ENCODE data around the gene SLC25A1. TPM values are rescaled to one million over a fixed set of nuclear protein-coding genes. Genes with fewer than 3 reads are reported as not detected.

SLC25A1 gene
- total RNA-seq, 3 donors from 2014 or later = 88.3 to 165 (median 135) TPM

DNA sequence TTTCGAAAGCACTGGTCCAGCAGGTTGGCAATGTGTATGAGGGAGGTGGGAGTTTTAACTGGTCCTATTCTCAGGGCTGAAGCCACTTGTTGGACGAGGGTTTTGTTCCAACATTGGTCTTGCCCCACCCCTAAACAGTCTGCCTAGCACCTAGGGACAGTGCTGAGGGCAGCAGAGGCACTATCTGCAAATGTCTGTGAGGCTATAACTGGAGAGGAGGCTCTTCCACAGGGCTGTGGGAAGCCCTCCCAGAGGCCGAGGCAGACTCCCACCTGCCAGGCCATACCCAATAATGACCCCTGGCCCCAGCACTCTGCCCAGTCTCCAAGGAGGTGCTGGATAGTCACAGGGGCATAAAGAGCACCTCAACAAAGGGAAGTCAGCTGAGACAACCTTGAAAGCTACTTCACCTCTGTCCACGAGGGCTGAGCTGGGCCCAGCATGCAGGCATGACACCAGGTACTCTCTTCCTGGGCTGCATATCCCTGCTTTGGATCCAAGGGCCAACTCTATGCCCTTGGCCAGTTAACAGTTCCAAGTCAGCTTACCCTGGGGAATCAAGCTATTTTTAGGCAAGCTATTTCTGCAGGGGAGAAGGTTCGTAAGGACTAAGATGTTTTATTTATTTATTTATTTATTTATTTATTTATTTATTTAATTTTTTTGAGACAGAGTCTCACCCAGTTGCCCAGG is 40.2 kb upstream of the SLC25A1 start:
- DNase-seq (no peak), ATAC-seq (peak; percentile 30)
- no peaks in the 10 kb centered on the region for H3K9me3 ChIP-seq
- H3K4me3 ChIP-seq = no peak overlapping the region
- no peak for TF ChIP-seq CTCF (IDR thresholded peaks at IDR 0.05)
- no peaks in the 10 kb centered on the region for H3K36me3 ChIP-seq (ENCODE audit: low read depth)
- intact Hi-C loops (cut with DNase I, micrococcal nuclease) = no loop called here
- peaks cover 3% of the 10 kb centered on the region for H3K4me1 ChIP-seq (ENCODE audit: low read depth)

DNA sequence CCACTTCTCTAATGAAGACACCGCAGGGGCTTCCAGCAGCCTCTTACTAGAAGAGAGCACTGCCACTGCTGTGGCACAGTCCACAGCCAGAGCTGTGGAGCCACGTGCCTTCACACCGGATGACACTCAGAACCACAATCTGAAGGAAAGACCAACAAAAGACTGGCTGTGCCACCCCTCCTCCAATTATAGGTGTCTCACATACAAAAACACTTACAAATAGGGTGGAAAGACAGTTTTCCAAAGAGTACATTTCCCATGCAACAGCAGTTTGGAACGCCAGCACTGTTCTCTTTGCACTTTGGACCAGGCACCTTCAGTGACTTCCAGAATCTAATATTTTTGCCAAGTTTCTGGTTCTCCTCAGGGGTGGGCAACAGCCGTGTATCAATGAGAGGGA is 38.0 kb upstream of the SLC25A1 start:
- Histone ChIP-seq H3K4me3 (no peak overlapping the region), H3K4me1 (ENCODE audit: low read depth) (peaks cover 3% of the 10 kb centered on the region), H3K9me3 (no peaks in the 10 kb centered on the region), H3K36me3 (ENCODE audit: low read depth) (no peaks in the 10 kb centered on the region)
- DNase-seq (no peak), ATAC-seq (no peak)
- intact Hi-C loops (cut with DNase I, micrococcal nuclease) = no loop called here
- no peak for TF ChIP-seq CTCF (IDR thresholded peaks at IDR 0.05)

DNA sequence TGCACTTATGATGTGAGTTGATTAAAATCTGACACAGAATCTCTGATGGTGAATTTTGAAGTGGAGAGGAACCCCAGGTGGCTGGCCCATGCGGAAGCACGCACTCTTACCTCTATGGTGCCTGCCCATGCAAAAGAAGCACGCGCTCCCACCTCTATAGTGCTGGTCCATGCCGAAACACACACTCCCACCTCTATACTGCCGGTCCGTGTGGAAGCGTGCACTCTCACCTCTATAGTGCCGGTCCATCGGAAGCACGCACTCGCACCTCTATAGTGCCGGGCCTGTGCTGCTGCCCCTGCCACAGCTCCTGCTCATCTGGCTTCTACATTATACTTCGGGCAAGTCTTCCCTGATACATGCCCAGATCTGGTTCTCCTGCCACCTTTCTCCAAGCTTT is 36.8 kb upstream of the SLC25A1 start:
- ATAC-seq (no peak), DNase-seq (no peak)
- intact Hi-C loops (cut with DNase I, micrococcal nuclease) = no loop called here
- H3K9me3 ChIP-seq = no peaks in the 10 kb centered on the region
- H3K36me3 ChIP-seq (ENCODE audit: low read depth) = no peaks in the 10 kb centered on the region
- H3K4me3 ChIP-seq = no peak overlapping the region
- no peak for TF ChIP-seq CTCF (IDR thresholded peaks at IDR 0.05)
- peaks cover 3% of the 10 kb centered on the region for H3K4me1 ChIP-seq (ENCODE audit: low read depth)

GRCh38 chr22:19214078-19214473 is 35.5 kb upstream of the SLC25A1 start:
- Histone ChIP-seq H3K36me3 (ENCODE audit: low read depth) (no peaks in the 10 kb centered on the region), H3K4me3 (no peak overlapping the region), H3K4me1 (ENCODE audit: low read depth) (peaks cover 3% of the 10 kb centered on the region), H3K9me3 (no peaks in the 10 kb centered on the region)
- ATAC-seq (no peak), DNase-seq (no peak)
- no peak for TF ChIP-seq CTCF (IDR thresholded peaks at IDR 0.05)
- intact Hi-C loops (cut with DNase I, micrococcal nuclease) = no loop called here

GRCh38 chr22:19213442-19214077 is 35.0 kb upstream of the SLC25A1 start:
- TF ChIP-seq CTCF (IDR thresholded peaks at IDR 0.05) = no peak
- H3K9me3 ChIP-seq = no peaks in the 10 kb centered on the region
- H3K4me1 ChIP-seq (ENCODE audit: low read depth) = peaks cover 3% of the 10 kb centered on the region
- H3K36me3 ChIP-seq (ENCODE audit: low read depth) = no peaks in the 10 kb centered on the region
- DNase-seq (no peak), ATAC-seq (no peak)
- no peak overlapping the region for H3K4me3 ChIP-seq
- intact Hi-C loops (cut with DNase I, micrococcal nuclease) = no loop called here

Measured in mucosa of descending colon (tissue), 3 donors.